ENCODE measurements around the gene NR2C2.
A peak's percentile ranks its signal among the peaks of the same experiment; 100 is the strongest.

The NR2C2 gene

GRCh38 chr3:15063656-15064286 is 116.4 kb downstream of the NR2C2 start:
- DNase-seq (ENCODE audit: low read depth) = no peak

- DNase-seq (ENCODE audit: low read depth) = no peak
Measured at GRCh38 chr3:15064299-15064834, 117.0 kb downstream of the NR2C2 start.

GRCh38 chr3:15064835-15065549 is 117.6 kb downstream of the NR2C2 start, which contains the start of gene MRPS25:
Gene MRPS25, minus strand, starts transcription at chr3:15065315. Its CDS starts 121 bp downstream, at chr3:15065194.
- peak; percentile 84 for DNase-seq (ENCODE audit: low read depth)

GRCh38 chr3:15065550-15066007 is 118.2 kb downstream of the NR2C2 start:
- no peak for DNase-seq (ENCODE audit: low read depth)

DNA sequence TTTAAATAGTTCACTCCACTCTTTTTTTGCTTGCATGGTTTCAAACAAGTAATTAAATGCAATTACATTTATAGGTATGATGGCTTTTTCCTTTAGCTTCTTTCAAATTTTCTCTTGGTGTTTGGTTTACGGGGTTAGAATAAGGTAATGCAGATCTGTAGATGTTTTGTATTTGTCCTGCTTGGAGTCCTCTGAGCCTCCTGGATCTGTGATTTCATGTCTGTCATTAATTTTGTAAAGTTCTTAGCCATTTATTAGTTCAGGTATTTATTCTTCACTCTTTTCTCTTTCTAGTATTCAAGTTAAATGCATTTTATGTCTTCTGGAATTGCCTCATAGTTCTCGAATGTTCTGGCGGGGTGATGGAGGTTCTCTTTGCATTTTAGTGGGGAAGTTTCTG is 119.1 kb downstream of the NR2C2 start:
- no peak for DNase-seq (ENCODE audit: low read depth)

- no peak for DNase-seq (ENCODE audit: low read depth)
Measured at GRCh38 chr3:15069441-15069840, 122.1 kb downstream of the NR2C2 start.

DNA sequence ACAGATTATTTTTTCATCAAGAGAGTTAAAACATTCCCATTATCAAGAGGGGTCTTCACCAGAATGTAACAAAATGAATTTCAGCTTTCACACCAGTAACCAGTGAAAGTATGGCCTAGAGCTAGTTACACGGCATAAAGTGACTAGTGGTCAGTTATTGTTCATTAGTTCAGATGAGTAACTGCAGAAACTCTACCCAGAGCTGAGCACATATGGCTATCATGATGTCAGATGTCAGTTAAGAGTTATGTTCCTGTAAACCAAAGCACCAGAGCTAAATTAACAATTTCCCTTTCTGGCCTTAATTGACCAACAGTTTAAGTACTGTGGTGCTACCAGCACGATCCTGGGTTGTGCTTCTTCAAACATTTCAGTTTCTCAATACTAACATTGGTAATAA is 124.3 kb downstream of the NR2C2 start:
- DNase-seq (ENCODE audit: low read depth) = no peak

- no peak for DNase-seq (ENCODE audit: low read depth)
Measured at GRCh38 chr3:15074500-15074899, 127.1 kb downstream of the NR2C2 start.

DNA sequence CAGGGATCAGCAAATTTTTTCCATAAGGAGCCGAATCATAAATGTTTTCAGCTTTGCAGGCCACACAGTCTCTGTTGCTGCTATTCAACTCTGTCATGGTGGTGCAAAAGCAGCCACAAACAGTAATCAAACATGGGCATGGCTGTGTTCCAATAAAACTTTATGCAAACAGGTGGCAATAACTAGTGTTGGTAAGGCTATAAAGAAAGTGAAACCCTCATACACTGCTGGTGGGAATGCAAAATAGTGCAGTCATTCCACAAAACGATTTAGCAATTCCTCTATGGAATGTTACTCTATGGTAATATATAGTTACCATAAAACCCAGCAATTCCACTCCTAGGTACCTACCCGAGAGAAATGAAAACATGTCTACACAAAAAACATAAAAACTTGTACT is 131.7 kb downstream of the NR2C2 start:
- no peak for DNase-seq (ENCODE audit: low read depth)

- no peak for DNase-seq (ENCODE audit: low read depth)
Measured at GRCh38 chr3:15081960-15082664, 134.7 kb downstream of the NR2C2 start.

DNA sequence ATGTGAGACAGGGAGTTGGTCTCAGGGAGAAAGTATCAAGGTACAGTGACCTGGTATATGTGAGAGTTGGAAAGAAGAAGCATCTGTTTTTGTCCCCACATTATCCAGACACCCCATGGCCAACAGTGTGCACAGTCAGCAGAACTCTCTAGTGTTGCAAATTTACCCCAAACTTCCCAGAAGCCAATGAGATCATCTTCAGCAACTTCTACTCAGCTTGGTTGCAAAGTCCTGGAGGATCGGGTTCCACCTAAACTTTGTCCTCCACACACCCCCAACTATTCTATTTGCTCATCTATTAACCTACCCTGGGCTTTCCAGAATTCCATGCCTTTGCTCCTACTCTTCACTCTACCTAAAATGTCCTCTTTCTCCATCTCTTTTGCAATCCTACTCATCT is 135.9 kb downstream of the NR2C2 start:
- DNase-seq (ENCODE audit: low read depth) = no peak

DNA sequence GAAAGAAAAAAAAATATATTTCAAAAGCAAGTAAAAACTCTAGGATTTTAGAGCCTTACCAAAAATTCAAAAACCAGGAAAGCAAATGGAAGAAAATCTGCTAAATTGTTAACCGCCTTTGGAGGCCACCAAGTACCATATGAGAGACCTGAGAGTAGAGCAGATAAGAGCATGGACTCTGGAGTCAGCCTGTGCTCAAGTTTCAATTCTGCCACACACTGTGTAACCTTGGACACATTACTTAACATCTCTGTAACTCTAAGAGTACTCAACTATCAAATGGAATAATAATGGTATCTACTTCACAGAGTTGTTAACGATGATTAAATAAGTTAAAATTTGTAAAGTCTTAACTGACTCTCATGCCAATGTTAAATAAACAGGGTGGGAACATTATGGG is 138.9 kb downstream of the NR2C2 start:
- no peak for DNase-seq (ENCODE audit: low read depth)

DNA sequence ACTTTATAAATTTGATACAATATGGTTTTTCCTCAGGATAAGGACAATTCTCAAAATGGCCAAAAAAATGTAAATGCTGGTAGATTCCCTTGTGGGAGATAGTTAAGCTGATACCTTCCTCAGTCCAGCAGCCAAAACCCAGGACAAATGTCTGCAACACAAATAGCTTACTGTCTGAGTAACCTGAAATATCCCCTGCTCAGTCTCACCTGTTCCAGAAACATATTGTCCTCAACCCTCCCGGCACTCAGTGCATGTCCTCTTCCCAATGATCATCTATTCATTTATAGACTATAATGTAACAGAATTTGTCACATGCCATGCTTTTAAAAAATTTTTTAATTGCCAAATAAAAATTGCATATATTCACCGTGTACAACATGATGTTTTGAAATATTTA is 139.3 kb downstream of the NR2C2 start:
- no peak for DNase-seq (ENCODE audit: low read depth)

GRCh38 chr3:15089201-15089600 is 141.8 kb downstream of the NR2C2 start:
- no peak for DNase-seq (ENCODE audit: low read depth)

GRCh38 chr3:15091575-15091974 is 144.2 kb downstream of the NR2C2 start:
- DNase-seq (ENCODE audit: low read depth) = no peak

- no peak for DNase-seq (ENCODE audit: low read depth)
Measured at GRCh38 chr3:15092686-15093085, 145.3 kb downstream of the NR2C2 start.

GRCh38 chr3:15094187-15094875 is 146.9 kb downstream of the NR2C2 start:
- no peak for DNase-seq (ENCODE audit: low read depth)

GRCh38 chr3:15096046-15096445 is 148.7 kb downstream of the NR2C2 start:
- no peak for DNase-seq (ENCODE audit: low read depth)

- DNase-seq (ENCODE audit: low read depth) = no peak
Measured at GRCh38 chr3:15097891-15098290, 150.5 kb downstream of the NR2C2 start.
